Glutamatergic neuron (in vitro differentiated cells): ENCODE measurements around the gene NSL1. TPM values are rescaled to one million over a fixed set of nuclear protein-coding genes. Genes with fewer than 3 reads are reported as not detected.
A peak's percentile ranks its signal among the peaks of the same experiment; 100 is the strongest.

Source experiments
- DNase-seq: peaks from one replicate; pipeline ENCODE4 v3.0.0; 2022
- H3K27ac Mint-ChIP-seq: one replicate; pipeline ENCODE4 v1.8.0; 2020; ENCODE audit warnings: mild to moderate bottlenecking, mixed read lengths, inconsistent platforms; ENCODE audit not compliant: unreplicated experiment
- H3K27me3 Mint-ChIP-seq: one replicate; pipeline ENCODE4 v1.8.0; 2020; ENCODE audit warnings: mild to moderate bottlenecking, moderate library complexity, mixed read lengths, inconsistent platforms; ENCODE audit not compliant: unreplicated experiment
- H3K36me3 Mint-ChIP-seq: one replicate; pipeline ENCODE4 v1.8.0; 2020; ENCODE audit warnings: mild to moderate bottlenecking, mixed read lengths, inconsistent platforms; ENCODE audit not compliant: unreplicated experiment
- H3K4me1 Mint-ChIP-seq: one replicate; pipeline ENCODE4 v1.8.0; 2020; ENCODE audit warnings: mild to moderate bottlenecking, low read depth, mixed read lengths, inconsistent platforms; ENCODE audit not compliant: unreplicated experiment
- H3K4me3 Mint-ChIP-seq: one replicate; pipeline ENCODE4 v1.8.0; 2020; ENCODE audit warnings: mild to moderate bottlenecking, mixed read lengths, inconsistent platforms; ENCODE audit not compliant: unreplicated experiment
- H3K9me3 Mint-ChIP-seq: one replicate; pipeline ENCODE4 v1.8.0; 2020; ENCODE audit warnings: mild to moderate bottlenecking, moderate library complexity, mixed read lengths, inconsistent platforms; ENCODE audit not compliant: unreplicated experiment
- CTCF ChIP-seq: fragments of 200-600 bp; sonication (generic); IDR thresholded peaks from one replicate; pipeline ENCODE4 v1.5.0; 2021; ENCODE audit not compliant: partially characterized antibody, unreplicated experiment
- total RNA-seq: library from RNA; stranded (reverse); fragmentation: NEBNext Ultra II Directional; extraction: Animal tissue kit (Norgen Biotek cat#: 25700); gene quantifications from one replicate; pipeline ENCODE4 v1.2.1, GENCODE V29; 2021; ENCODE audit not compliant: unreplicated experiment

Gene NSL1
- total RNA-seq, 1 donor from 2014 or later: 35.0 TPM

- Mint-ChIP-seq H3K27ac (no peak overlapping the region), H3K4me3 (no peak overlapping the region)
Measured at GRCh38 chr1:212762839-212763238, 28.7 kb downstream of the NSL1 start.

GRCh38 chr1:212762234-212762633, 29.3 kb downstream of the NSL1 start:
- Mint-ChIP-seq H3K4me1 (no peaks in the 10 kb centered on the region), H3K27me3 (no peaks in the 10 kb centered on the region), H3K36me3 (peaks cover 16% of the 10 kb centered on the region), H3K4me3 (no peak overlapping the region), H3K27ac (no peak overlapping the region), H3K9me3 (peaks cover 8% of the 10 kb centered on the region)
- DNase-seq: no peak
- TF ChIP-seq CTCF: no peak

More at GRCh38 chr1:212762839-212763238, 28.7 kb downstream of the NSL1 start:
- no peaks in the 10 kb centered on the region for H3K4me1 Mint-ChIP-seq
- no peaks in the 10 kb centered on the region for H3K27me3 Mint-ChIP-seq
- H3K36me3 Mint-ChIP-seq: peaks cover 19% of the 10 kb centered on the region
- H3K9me3 Mint-ChIP-seq: peaks cover 13% of the 10 kb centered on the region
- no peak for TF ChIP-seq CTCF
- DNase-seq: no peak

GRCh38 chr1:212760126-212760823, 31.3 kb downstream of the NSL1 start:
- Mint-ChIP-seq H3K27ac (no peak overlapping the region), H3K9me3 (peaks cover 3% of the 10 kb centered on the region), H3K4me3 (no peak overlapping the region), H3K27me3 (no peaks in the 10 kb centered on the region), H3K36me3 (peaks cover 4% of the 10 kb centered on the region), H3K4me1 (no peaks in the 10 kb centered on the region)
- peak; percentile 20 for DNase-seq
- TF ChIP-seq CTCF: peak; percentile 14

GRCh38 chr1:212759683-212760082, 31.9 kb downstream of the NSL1 start:
- peaks cover 3% of the 10 kb centered on the region for H3K9me3 Mint-ChIP-seq
- H3K27ac Mint-ChIP-seq: no peak overlapping the region
- H3K4me3 Mint-ChIP-seq: no peak overlapping the region
- DNase-seq: no peak
- H3K36me3 Mint-ChIP-seq: peaks cover 4% of the 10 kb centered on the region
- H3K4me1 Mint-ChIP-seq: peaks cover 3% of the 10 kb centered on the region
- no peaks in the 10 kb centered on the region for H3K27me3 Mint-ChIP-seq
- TF ChIP-seq CTCF: no peak

GRCh38 chr1:212754680-212755079, 36.9 kb downstream of the NSL1 start:
- H3K9me3 Mint-ChIP-seq: no peaks in the 10 kb centered on the region
- peaks cover 5% of the 10 kb centered on the region for H3K4me1 Mint-ChIP-seq
- H3K27ac Mint-ChIP-seq: no peak overlapping the region
- no peaks in the 10 kb centered on the region for H3K27me3 Mint-ChIP-seq
- peaks cover 4% of the 10 kb centered on the region for H3K36me3 Mint-ChIP-seq
- no peak for DNase-seq
- no peak for TF ChIP-seq CTCF
- no peak overlapping the region for H3K4me3 Mint-ChIP-seq
